ENCODE data around the gene RSPO3.

GRCh38 chr6:127219869-127220268 lies 101.4 kb downstream of the RSPO3 start:
- TF ChIP-seq CTCF (conservative IDR thresholded peaks at IDR 0.05 in 1 of 2, IDR thresholded peaks at IDR 0.05 in 1 of 2; ENCODE audit: low read depth in 1 of 2, low read length in 2 of 2) (no peak), EZH2 (IDR thresholded peaks at IDR 0.05; ENCODE audit: low read length, missing control alignments) (no peak)
